ENCODE results near the gene VPS16. TPM values are rescaled to one million over a fixed set of nuclear protein-coding genes. Genes with fewer than 3 reads are reported as not detected.

The VPS16 gene
- total and polyA plus RNA-seq, 12 donors: 24.8 to 115 (median 34.8) TPM

DNA sequence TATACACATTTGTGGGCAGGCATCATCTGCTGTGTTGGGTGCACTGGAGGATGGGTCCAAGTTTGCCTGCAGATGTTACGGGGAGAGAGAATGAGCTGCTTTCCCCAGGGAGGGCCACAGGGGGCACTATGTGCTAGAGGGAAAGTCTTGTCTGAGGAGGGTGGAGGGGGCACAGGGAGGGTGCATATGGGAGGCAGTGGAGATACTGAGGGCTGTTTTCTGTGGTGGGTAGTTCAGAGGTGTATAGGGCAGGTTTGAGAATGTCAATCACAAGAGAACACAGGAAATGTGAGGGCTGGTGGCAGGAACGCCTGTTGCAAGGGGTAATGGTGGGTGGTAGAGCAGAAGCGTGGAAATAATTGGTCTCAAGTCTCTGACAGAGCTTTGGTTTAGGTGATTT is 25.1 kb downstream of the VPS16 start:
- no peak for DNase-seq
- WGBS, 4 donors: 90 to 97% (median 93%) methylated on average over 3 of the region's 3 CpGs
- no peak for TF ChIP-seq POLR2A (IDR thresholded peaks at IDR 0.05)
- TF ChIP-seq, protein P1, sequence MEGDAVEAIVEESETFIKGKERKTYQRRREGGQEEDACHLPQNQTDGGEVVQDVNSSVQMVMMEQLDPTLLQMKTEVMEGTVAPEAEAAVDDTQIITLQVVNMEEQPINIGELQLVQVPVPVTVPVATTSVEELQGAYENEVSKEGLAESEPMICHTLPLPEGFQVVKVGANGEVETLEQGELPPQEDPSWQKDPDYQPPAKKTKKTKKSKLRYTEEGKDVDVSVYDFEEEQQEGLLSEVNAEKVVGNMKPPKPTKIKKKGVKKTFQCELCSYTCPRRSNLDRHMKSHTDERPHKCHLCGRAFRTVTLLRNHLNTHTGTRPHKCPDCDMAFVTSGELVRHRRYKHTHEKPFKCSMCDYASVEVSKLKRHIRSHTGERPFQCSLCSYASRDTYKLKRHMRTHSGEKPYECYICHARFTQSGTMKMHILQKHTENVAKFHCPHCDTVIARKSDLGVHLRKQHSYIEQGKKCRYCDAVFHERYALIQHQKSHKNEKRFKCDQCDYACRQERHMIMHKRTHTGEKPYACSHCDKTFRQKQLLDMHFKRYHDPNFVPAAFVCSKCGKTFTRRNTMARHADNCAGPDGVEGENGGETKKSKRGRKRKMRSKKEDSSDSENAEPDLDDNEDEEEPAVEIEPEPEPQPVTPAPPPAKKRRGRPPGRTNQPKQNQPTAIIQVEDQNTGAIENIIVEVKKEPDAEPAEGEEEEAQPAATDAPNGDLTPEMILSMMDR (IDR thresholded peaks at IDR 0.05): no peak
- Histone ChIP-seq H3K36me3 (replicated peaks in 1 of 2) (peaks cover 0 to 52% of the 10 kb centered on the region in 2 donors), H3K4me1 (replicated peaks in 1 of 2) (peaks cover 0 to 5% of the 10 kb centered on the region in 2 donors), H3K4me3 (no peak overlapping the region), H3K27ac (no peak overlapping the region), H3K27me3 (no peaks in the 10 kb centered on the region), H3K9me3 (replicated peaks in 1 of 3) (no peaks in the 10 kb centered on the region)
- intact Hi-C loops (cut with DNase I): loop anchor here in 1 of 2 donors (10.0 kb wide), 1 partner anchor 129 kb away; no protein-coding TSS in a partner anchor

DNA sequence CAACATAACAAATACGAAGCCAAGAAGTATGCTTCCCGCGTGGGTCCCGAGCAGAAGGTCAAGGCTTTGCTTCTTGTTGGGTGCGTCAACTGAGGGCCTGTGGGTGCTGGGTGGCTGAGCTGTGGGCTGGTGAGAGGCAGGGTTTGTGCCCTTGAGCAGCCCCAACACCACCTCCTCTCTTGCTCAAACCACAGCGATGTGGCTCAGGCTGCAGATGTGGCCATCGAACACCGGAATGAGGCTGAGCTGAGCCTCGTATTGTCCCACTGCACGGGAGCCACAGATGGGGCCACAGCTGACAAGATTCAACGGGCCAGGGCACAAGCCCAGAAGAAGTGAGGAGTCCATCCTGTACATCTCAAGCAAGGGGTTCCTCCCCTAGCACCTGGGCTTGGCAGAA is 25.7 kb downstream of the VPS16 start:
- no peak overlapping the region for H3K27ac ChIP-seq
- H3K27me3 ChIP-seq: no peaks in the 10 kb centered on the region
- H3K4me3 ChIP-seq: no peak overlapping the region
- 79 to 91% (median 87%) methylated on average over 10 to 11 of the region's 11 CpGs for WGBS, 4 donors
- peaks cover 0 to 11% of the 10 kb centered on the region in 2 donors for H3K4me1 ChIP-seq (replicated peaks in 1 of 2)
- DNase-seq: no peak
- H3K36me3 ChIP-seq (replicated peaks in 1 of 2): peaks cover 0 to 46% of the 10 kb centered on the region in 2 donors
- H3K9me3 ChIP-seq (replicated peaks in 1 of 3): no peaks in the 10 kb centered on the region
- TF ChIP-seq, protein P1 (IDR thresholded peaks at IDR 0.05): no peak
- no peak for TF ChIP-seq POLR2A (IDR thresholded peaks at IDR 0.05)
- intact Hi-C loops (cut with DNase I): loop anchor here in 1 of 2 donors (10.0 kb wide), 1 partner anchor 129 kb away; no protein-coding TSS in a partner anchor

DNA sequence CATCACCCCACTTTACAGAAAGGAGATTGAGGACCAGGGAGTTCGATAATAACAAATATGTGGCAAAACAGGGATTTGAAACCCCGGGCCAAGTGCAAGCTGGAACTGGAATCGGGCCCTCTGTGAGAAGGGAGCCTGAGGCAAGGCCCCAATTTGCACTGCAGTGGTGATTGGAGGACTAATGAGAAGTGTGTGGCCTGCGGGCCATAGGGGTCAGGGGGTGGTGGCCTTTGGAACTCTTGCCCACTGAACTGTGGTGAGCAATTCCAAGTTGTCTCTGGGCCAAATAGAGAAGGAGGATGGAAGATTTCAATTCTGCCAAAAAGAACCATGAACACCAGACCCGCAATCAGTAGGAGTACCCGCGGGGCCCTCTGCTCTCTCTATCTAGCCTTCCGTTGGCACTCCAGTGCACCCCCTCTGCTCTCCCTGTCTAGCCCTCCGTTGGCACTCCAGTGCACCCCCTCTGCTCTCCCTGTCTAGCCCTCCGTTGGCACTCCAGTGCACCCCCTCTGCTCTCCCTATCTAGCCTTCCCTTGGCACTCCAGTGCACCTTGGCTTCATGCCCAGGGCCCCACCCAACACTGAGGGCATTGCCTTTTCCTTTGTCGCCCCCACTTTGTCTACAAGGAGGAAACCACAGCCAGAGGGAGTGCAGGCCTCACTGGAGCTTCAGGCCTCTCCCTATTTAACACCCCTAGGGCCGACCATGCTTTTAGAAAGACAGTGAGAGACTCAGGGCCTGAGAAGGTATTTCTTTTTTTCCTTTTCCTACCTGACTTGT is 26.7 kb downstream of the VPS16 start:
- Histone ChIP-seq H3K4me1 (replicated peaks in 1 of 2) (peaks cover 0 to 21% of the 10 kb centered on the region in 2 donors), H3K9me3 (replicated peaks in 1 of 3) (no peaks in the 10 kb centered on the region), H3K27me3 (no peaks in the 10 kb centered on the region), H3K36me3 (replicated peaks in 1 of 2) (peaks cover 0 to 38% of the 10 kb centered on the region in 2 donors), H3K27ac (no peak overlapping the region), H3K4me3 (no peak overlapping the region)
- 75 to 91% (median 79%) methylated on average over 12 of the region's 12 CpGs for WGBS, 4 donors
- DNase-seq: no peak
- intact Hi-C loops (cut with DNase I): loop anchor here in 1 of 2 donors (10.0 kb wide), 1 partner anchor 128 kb away; no protein-coding TSS in a partner anchor
- TF ChIP-seq, protein P1 (IDR thresholded peaks at IDR 0.05): no peak
- no peak for TF ChIP-seq POLR2A (IDR thresholded peaks at IDR 0.05)

DNA sequence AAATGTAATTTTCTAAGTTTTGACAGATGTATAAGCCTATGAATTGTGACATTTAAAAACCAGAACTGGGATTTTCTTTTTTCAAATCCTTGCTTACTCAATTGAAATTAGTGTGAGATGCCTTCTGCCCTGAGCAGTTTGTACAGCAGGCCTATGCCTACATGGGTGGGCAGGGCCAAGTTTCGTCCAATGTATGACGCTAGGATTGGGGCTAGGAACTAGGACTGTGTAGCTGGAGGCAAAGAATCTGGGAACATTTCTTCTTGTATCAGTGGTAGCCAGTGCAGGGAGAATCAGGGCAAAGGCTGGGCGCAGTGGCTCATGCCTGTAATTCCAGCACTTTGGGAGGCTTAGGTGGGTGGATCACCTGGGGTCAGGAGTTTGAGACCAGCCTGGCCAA is 28.8 kb downstream of the VPS16 start:
- Histone ChIP-seq H3K36me3 (replicated peaks in 1 of 2) (peaks cover 0 to 25% of the 10 kb centered on the region in 2 donors), H3K4me1 (replicated peaks in 1 of 2) (peaks cover 3 to 33% of the 10 kb centered on the region in 2 donors), H3K27me3 (no peaks in the 10 kb centered on the region), H3K4me3 (no peak overlapping the region), H3K27ac (no peak overlapping the region), H3K9me3 (replicated peaks in 1 of 3) (no peaks in the 10 kb centered on the region)
- intact Hi-C loops (cut with DNase I): loop anchor here in 1 of 2 donors (10.0 kb wide), 1 partner anchor 125 kb away; no protein-coding TSS in a partner anchor
- WGBS, 4 donors: 87 to 93% (median 88%) methylated on average over 3 of the region's 3 CpGs
- TF ChIP-seq, protein P1 (IDR thresholded peaks at IDR 0.05): no peak
- TF ChIP-seq POLR2A (IDR thresholded peaks at IDR 0.05): no peak
- no peak for DNase-seq
